Measurements from ENCODE around the gene SYNPO. TPM values are rescaled to one million over a fixed set of nuclear protein-coding genes. Genes with fewer than 3 reads are reported as not detected.
A peak's percentile ranks its signal among the peaks of the same experiment; 100 is the strongest.

The SYNPO gene
- total and polyA plus RNA-seq, 8 donors = 23.3 to 68.3 (median 28.8) TPM

GRCh38 chr5:150611026-150611425 is 29.4 kb upstream of the SYNPO start:
- peak overlapping the region in 1 of 4 donors; percentile 2 for H3K27ac ChIP-seq
- DNase-seq (no peak), ATAC-seq (no peak), FAIRE-seq (no peak)
- H3K4me3 ChIP-seq = no peak overlapping the region
- intact Hi-C loops (cut with DNase I) = no loop called here
- no peaks in the 10 kb centered on the region for H3K27me3 ChIP-seq
- no peak for TF ChIP-seq CTCF (IDR thresholded peaks at IDR 0.05)
- 64 to 77% methylated on average over 6 of the region's 6 CpGs for WGBS, 2 donors
- H3K36me3 ChIP-seq = no peaks in the 10 kb centered on the region
- no peaks in the 10 kb centered on the region for H3K9me3 ChIP-seq
- H3K4me1 ChIP-seq = peaks cover 38 to 43% (median 42%) of the 10 kb centered on the region in 3 donors

DNA sequence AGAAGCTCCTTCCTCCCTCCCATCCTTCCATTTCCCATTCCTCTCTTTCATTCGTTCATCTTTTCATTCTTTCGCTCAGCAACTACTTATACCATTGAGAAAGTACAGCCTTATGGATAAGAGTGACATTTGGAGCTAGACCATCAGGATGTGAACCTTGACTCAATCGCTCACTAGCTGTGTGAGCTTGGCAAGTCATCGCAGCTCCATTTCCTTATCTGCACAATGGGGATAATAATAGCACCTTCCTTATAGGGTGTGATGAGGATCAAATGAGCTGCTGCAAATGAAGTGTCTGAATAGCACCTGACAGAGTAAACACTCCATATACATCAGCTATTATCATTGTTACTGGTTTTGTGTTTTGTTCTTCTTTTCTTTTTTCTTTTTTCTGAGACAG is 28.1 kb upstream of the SYNPO start:
- H3K27me3 ChIP-seq = no peaks in the 10 kb centered on the region
- no peak for FAIRE-seq
- no peaks in the 10 kb centered on the region for H3K9me3 ChIP-seq
- H3K36me3 ChIP-seq = no peaks in the 10 kb centered on the region
- no peak overlapping the region for H3K4me3 ChIP-seq
- peaks cover 52 to 55% (median 54%) of the 10 kb centered on the region in 3 donors for H3K4me1 ChIP-seq
- peak overlapping the region in 2 of 4 donors; percentile 80 to 91 for H3K27ac ChIP-seq
- intact Hi-C loops (cut with DNase I) = no loop called here
- WGBS, 2 donors = 42% methylated on average over 4 of the region's 4 CpGs
- DNase-seq = no peak
- ATAC-seq = no peak
- TF ChIP-seq CTCF (IDR thresholded peaks at IDR 0.05) = no peak

DNA sequence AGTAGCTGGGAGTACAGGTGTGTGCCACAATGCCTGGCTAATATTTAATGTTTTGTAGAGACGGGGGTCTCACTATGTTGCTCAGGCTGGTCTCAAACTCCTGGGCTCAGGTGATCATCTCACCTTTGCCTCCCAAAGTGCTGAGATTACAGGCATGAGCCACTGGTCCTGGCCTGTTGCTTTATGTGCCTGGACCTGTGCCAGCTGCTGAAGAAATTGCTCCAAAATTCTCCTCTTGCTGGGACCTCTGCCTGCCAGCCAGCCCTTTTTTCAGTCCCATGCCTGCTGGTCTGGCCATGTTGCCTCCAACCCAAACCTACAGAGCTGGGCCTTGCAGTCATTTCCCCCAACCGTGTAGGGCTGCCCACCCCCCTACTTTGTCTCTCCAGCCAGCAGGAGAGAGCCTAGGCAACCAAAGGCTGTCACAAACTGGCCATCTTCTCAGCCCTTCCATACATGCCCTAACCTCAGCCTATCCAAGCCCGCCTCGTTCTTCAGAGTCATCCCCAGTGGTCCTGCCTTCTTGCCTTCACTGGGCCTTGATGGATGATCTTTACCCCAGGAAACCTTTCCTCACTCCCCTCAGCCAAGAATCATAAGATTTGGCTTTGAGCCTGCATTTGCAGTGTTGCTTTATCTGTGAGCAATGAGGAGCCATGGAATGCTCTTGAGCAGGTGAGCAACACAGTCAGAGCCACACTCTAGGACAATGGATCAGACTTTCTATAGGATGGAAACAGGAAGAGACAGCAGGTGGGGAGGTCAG is 27.4 kb upstream of the SYNPO start:
- Histone ChIP-seq H3K27ac (peak overlapping the region; percentile 66 to 91 (median 76)), H3K27me3 (no peaks in the 10 kb centered on the region), H3K9me3 (no peaks in the 10 kb centered on the region), H3K36me3 (no peaks in the 10 kb centered on the region), H3K4me3 (no peak overlapping the region), H3K4me1 (peaks cover 54 to 62% (median 59%) of the 10 kb centered on the region in 3 donors)
- no peak for FAIRE-seq
- TF ChIP-seq CTCF (IDR thresholded peaks at IDR 0.05) = no peak
- no peak for ATAC-seq
- peak in 3 of 6 donors; percentile 46 to 52 (median 50) for DNase-seq
- intact Hi-C loops (cut with DNase I) = no loop called here
- 51 to 57% methylated on average over 4 of the region's 4 CpGs for WGBS, 2 donors

DNA sequence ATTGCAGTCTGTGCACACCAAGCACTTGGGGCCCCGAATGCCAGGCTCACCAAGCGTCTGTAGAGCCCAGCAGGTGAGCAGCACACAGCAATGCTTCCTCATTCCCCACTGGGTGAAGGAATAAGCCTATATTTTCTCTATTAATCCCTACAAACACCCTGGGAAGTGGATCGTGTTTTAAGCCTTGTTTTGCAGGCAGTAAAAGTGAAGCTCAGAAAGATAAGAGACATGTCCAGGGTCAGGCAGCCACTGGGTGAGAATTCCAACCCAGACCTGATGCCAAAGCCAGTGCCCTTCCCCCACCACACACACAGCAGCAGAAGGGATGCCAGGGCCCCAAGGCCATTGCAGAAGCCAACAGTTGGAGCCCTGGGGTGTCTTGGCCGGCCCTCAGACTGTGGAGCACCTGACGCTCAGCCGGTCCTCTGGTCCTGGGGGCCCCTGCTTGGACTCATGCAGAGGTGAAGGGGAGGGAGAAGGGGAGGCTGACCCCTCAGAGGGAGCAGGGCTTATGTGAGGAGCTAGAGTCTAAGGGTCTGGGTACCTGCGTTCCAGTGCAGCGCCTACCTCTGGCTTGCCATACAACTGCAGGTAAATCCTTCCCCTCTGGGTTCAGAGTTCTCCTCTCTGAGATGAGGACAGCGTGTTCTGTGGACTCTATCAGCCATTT is 26.3 kb upstream of the SYNPO start:
- Histone ChIP-seq H3K27me3 (no peaks in the 10 kb centered on the region), H3K4me1 (peaks cover 60 to 71% (median 63%) of the 10 kb centered on the region in 3 donors), H3K27ac (peak overlapping the region; percentile 72 to 91 (median 81)), H3K4me3 (no peak overlapping the region), H3K36me3 (no peaks in the 10 kb centered on the region), H3K9me3 (no peaks in the 10 kb centered on the region)
- TF ChIP-seq CTCF (IDR thresholded peaks at IDR 0.05) = no peak
- 25 to 28% methylated on average over 9 of the region's 9 CpGs for WGBS, 2 donors
- ATAC-seq (peak; percentile 49 to 70 (median 64)), FAIRE-seq (no peak), DNase-seq (peak; percentile 36 to 84 (median 79))
- intact Hi-C loops (cut with DNase I) = no loop called here

All from pancreas (tissue), 10 donors.